ENCODE measurements around the gene ASIC1. TPM values are rescaled to one million over a fixed set of nuclear protein-coding genes. Genes with fewer than 3 reads are reported as not detected.
A peak's percentile ranks its signal among the peaks of the same experiment; 100 is the strongest.

The ASIC1 gene
- polyA plus RNA-seq, 3 donors = not detected

DNA sequence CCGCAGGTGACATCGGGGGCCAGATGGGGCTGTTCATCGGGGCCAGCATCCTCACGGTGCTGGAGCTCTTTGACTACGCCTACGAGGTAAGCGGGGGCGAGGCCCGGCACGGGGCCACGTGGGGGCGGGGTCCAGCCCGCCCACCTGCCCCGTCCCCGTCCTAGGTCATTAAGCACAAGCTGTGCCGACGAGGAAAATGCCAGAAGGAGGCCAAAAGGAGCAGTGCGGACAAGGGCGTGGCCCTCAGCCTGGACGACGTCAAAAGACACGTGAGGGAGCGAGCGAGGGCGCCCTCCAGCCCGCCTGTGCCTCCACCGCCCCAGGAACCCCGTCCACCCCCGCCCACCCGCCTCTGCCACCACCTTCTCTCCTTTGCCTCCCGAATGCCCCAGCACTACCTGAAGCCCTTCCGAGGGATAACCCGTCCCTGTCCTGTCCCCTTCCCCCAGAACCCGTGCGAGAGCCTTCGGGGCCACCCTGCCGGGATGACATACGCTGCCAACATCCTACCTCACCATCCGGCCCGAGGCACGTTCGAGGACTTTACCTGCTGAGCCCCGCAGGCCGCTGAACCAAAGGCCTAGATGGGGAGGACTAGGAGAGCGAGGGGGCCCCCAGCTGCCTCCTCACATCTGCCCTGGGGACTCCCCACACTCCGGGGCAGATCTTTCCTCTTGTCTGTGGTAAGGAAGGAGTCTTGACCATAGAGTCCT lies 23.9 kb downstream of the ASIC1 start:
- intact Hi-C loops (cut with micrococcal nuclease) = no loop called here
- H3K9ac ChIP-seq (ENCODE audit: insufficient read depth, low read length, poor library complexity, severe bottlenecking) = no peak overlapping the region
- Mint-ChIP-seq H3K36me3 (no peaks in the 10 kb centered on the region), H3K27me3 (ENCODE audit: low read depth in 3 of 3) (peaks cover 8 to 13% (median 11%) of the 10 kb centered on the region in 3 donors), H3K9me3 (peaks cover 0 to 3% (median 0%) of the 10 kb centered on the region in 7 donors), H3K27ac (peak overlapping the region in 1 of 7 donors; percentile 10), H3K4me3 (peak overlapping the region in 1 of 2 donors; percentile 45), H3K4me1 (peaks cover 8% of the 10 kb centered on the region)
- H4K20me1 ChIP-seq (ENCODE audit: insufficient read depth, low read length) = no peaks in the 10 kb centered on the region
- no peaks in the 10 kb centered on the region for H3K9me3 ChIP-seq (replicated peaks in 1 of 2; ENCODE audit: control insufficient read depth in 1 of 2, insufficient read depth in 1 of 2, low read length in 2 of 2)
- no peak for DNase-seq
- peaks cover 13% of the 10 kb centered on the region for H3K79me2 ChIP-seq (ENCODE audit: insufficient read depth, low read length)
- WGBS (ENCODE audit: insufficient coverage) = 58% methylated on average over 36 of the region's 46 CpGs
- no peak overlapping the region for H3K27ac ChIP-seq (ENCODE audit: low read depth in 1 of 2, low read length in 2 of 2)
- no peaks in the 10 kb centered on the region for H3K27me3 ChIP-seq (ENCODE audit: control insufficient read depth in 2 of 2, insufficient read depth in 2 of 2, low read length in 2 of 2)
- no peak overlapping the region for H3K4me2 ChIP-seq (replicated peaks; ENCODE audit: extremely low read depth, low read length, poor library complexity, severe bottlenecking)
- TF ChIP-seq, protein P1, sequence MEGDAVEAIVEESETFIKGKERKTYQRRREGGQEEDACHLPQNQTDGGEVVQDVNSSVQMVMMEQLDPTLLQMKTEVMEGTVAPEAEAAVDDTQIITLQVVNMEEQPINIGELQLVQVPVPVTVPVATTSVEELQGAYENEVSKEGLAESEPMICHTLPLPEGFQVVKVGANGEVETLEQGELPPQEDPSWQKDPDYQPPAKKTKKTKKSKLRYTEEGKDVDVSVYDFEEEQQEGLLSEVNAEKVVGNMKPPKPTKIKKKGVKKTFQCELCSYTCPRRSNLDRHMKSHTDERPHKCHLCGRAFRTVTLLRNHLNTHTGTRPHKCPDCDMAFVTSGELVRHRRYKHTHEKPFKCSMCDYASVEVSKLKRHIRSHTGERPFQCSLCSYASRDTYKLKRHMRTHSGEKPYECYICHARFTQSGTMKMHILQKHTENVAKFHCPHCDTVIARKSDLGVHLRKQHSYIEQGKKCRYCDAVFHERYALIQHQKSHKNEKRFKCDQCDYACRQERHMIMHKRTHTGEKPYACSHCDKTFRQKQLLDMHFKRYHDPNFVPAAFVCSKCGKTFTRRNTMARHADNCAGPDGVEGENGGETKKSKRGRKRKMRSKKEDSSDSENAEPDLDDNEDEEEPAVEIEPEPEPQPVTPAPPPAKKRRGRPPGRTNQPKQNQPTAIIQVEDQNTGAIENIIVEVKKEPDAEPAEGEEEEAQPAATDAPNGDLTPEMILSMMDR (IDR thresholded peaks at IDR 0.05) = no peak
- no peak overlapping the region for H2AFZ ChIP-seq (ENCODE audit: insufficient read depth, low read depth, low read length, poor library complexity, severe bottlenecking)
- no peaks in the 10 kb centered on the region for H3K36me3 ChIP-seq (replicated peaks in 1 of 2; ENCODE audit: control insufficient read depth in 1 of 2, insufficient read depth in 2 of 2, low read length in 2 of 2)
- peaks cover 11 to 14% of the 10 kb centered on the region in 2 donors for H3K4me1 ChIP-seq (ENCODE audit: control insufficient read depth in 1 of 2, insufficient read depth in 2 of 2, low read length in 2 of 2)
- no peak overlapping the region for H3K4me3 ChIP-seq (replicated peaks in 1 of 3; ENCODE audit: low read depth in 2 of 3, low read length in 3 of 3)

GRCh38 chr12:50082644-50083043 lies 25.2 kb downstream of the ASIC1 start:
- Mint-ChIP-seq H3K9me3 (peaks cover 0 to 3% (median 0%) of the 10 kb centered on the region in 7 donors), H3K27ac (peak overlapping the region in 1 of 7 donors; percentile 2), H3K36me3 (peaks cover 12 to 13% of the 10 kb centered on the region in 2 donors), H3K27me3 (ENCODE audit: low read depth in 3 of 3) (peaks cover 7 to 12% (median 12%) of the 10 kb centered on the region in 3 donors), H3K4me3 (no peak overlapping the region), H3K4me1 (peaks cover 12% of the 10 kb centered on the region)
- H3K4me1 ChIP-seq (ENCODE audit: control insufficient read depth in 1 of 2, insufficient read depth in 2 of 2, low read length in 2 of 2) = peaks cover 11 to 14% of the 10 kb centered on the region in 2 donors
- 100% methylated on average over 1 of the region's 7 CpGs for WGBS (ENCODE audit: insufficient coverage)
- H3K4me3 ChIP-seq (replicated peaks in 1 of 3; ENCODE audit: low read depth in 2 of 3, low read length in 3 of 3) = no peak overlapping the region
- no peaks in the 10 kb centered on the region for H3K9me3 ChIP-seq (replicated peaks in 1 of 2; ENCODE audit: control insufficient read depth in 1 of 2, insufficient read depth in 1 of 2, low read length in 2 of 2)
- no peak overlapping the region for H2AFZ ChIP-seq (ENCODE audit: insufficient read depth, low read depth, low read length, poor library complexity, severe bottlenecking)
- no peaks in the 10 kb centered on the region for H4K20me1 ChIP-seq (ENCODE audit: insufficient read depth, low read length)
- TF ChIP-seq, protein P1 (IDR thresholded peaks at IDR 0.05) = no peak
- intact Hi-C loops (cut with micrococcal nuclease) = no loop called here
- no peaks in the 10 kb centered on the region for H3K27me3 ChIP-seq (ENCODE audit: control insufficient read depth in 2 of 2, insufficient read depth in 2 of 2, low read length in 2 of 2)
- no peak for DNase-seq
- H3K4me2 ChIP-seq (replicated peaks; ENCODE audit: extremely low read depth, low read length, poor library complexity, severe bottlenecking) = no peak overlapping the region
- H3K79me2 ChIP-seq (ENCODE audit: insufficient read depth, low read length) = peaks cover 13% of the 10 kb centered on the region
- H3K36me3 ChIP-seq (replicated peaks in 1 of 2; ENCODE audit: control insufficient read depth in 1 of 2, insufficient read depth in 2 of 2, low read length in 2 of 2) = peaks cover 9 to 13% of the 10 kb centered on the region in 2 donors
- no peak overlapping the region for H3K27ac ChIP-seq (ENCODE audit: low read depth in 1 of 2, low read length in 2 of 2)
- H3K9ac ChIP-seq (ENCODE audit: insufficient read depth, low read length, poor library complexity, severe bottlenecking) = no peak overlapping the region

All from CD14-positive monocyte (primary cell).